Measurements from ENCODE around the gene TFF2. TPM values are rescaled to one million over a fixed set of nuclear protein-coding genes. Genes with fewer than 3 reads are reported as not detected.

TFF2 gene
- total RNA-seq, 3 donors from 2014 or later (not counting 1 experiment from before 2014, with no cell fraction given) = not detected

- H3K9me3 ChIP-seq (ENCODE audit: control insufficient read depth, insufficient read depth, low read length) = peaks cover 18% of the 10 kb centered on the region
- Mint-ChIP-seq H3K4me1 (peaks cover 0 to 5% of the 10 kb centered on the region in 2 donors), H3K36me3 (peaks cover 11% of the 10 kb centered on the region), H3K27ac (no peak overlapping the region), H3K4me3 (no peak overlapping the region), H3K9me3 (peaks cover 2 to 7% of the 10 kb centered on the region in 2 donors), H3K27me3 (ENCODE audit: low read depth in 2 of 2) (peaks cover 20 to 31% of the 10 kb centered on the region in 2 donors)
- intact Hi-C loops (cut with micrococcal nuclease) = no loop called here
- peak; percentile 30 for TF ChIP-seq CTCF (IDR thresholded peaks at IDR 0.05)
- peak in 1 of 2 donors; percentile 69 for DNase-seq
- no peaks in the 10 kb centered on the region for H3K4me1 ChIP-seq (ENCODE audit: control insufficient read depth, insufficient read depth, low read length)
- no peak overlapping the region for H3K4me3 ChIP-seq (ENCODE audit: low read length)
- WGBS (ENCODE audit: insufficient coverage) = 47% methylated on average over 1 of the region's 1 CpG
- peak in 2 of 3 donors; percentile 42 to 56 for ATAC-seq
- H3K27ac ChIP-seq (ENCODE audit: low read length) = no peak overlapping the region
- H3K27me3 ChIP-seq (ENCODE audit: control insufficient read depth, insufficient read depth, low read length) = no peaks in the 10 kb centered on the region
- H3K36me3 ChIP-seq (ENCODE audit: control insufficient read depth, insufficient read depth, low read length) = no peaks in the 10 kb centered on the region
These were observed 30.7 kb upstream of the TFF2 start for GRCh38 chr21:42381347-42381984.

GRCh38 chr21:42379426-42380215, 28.8 kb upstream of the TFF2 start:
- DNase-seq (no peak), ATAC-seq (no peak)
- TF ChIP-seq CTCF (IDR thresholded peaks at IDR 0.05) = no peak
- no peaks in the 10 kb centered on the region for H3K4me1 ChIP-seq (ENCODE audit: control insufficient read depth, insufficient read depth, low read length)
- peaks cover 18% of the 10 kb centered on the region for H3K9me3 ChIP-seq (ENCODE audit: control insufficient read depth, insufficient read depth, low read length)
- intact Hi-C loops (cut with micrococcal nuclease) = no loop called here
- Mint-ChIP-seq H3K4me3 (no peak overlapping the region), H3K36me3 (peaks cover 11% of the 10 kb centered on the region), H3K27me3 (ENCODE audit: low read depth in 2 of 2) (peaks cover 12 to 30% of the 10 kb centered on the region in 2 donors), H3K4me1 (no peaks in the 10 kb centered on the region), H3K27ac (no peak overlapping the region), H3K9me3 (peaks cover 2 to 7% of the 10 kb centered on the region in 2 donors)
- no peak overlapping the region for H3K4me3 ChIP-seq (ENCODE audit: low read length)
- 78% methylated on average over 16 of the region's 17 CpGs for WGBS (ENCODE audit: insufficient coverage)
- no peaks in the 10 kb centered on the region for H3K36me3 ChIP-seq (ENCODE audit: control insufficient read depth, insufficient read depth, low read length)
- H3K27me3 ChIP-seq (ENCODE audit: control insufficient read depth, insufficient read depth, low read length) = no peaks in the 10 kb centered on the region
- H3K27ac ChIP-seq (ENCODE audit: low read length) = no peak overlapping the region

- Mint-ChIP-seq H3K9me3 (peaks cover 2 to 7% of the 10 kb centered on the region in 2 donors), H3K4me1 (no peaks in the 10 kb centered on the region), H3K4me3 (no peak overlapping the region), H3K27ac (no peak overlapping the region), H3K36me3 (peaks cover 11% of the 10 kb centered on the region), H3K27me3 (ENCODE audit: low read depth in 2 of 2) (peaks cover 19 to 39% of the 10 kb centered on the region in 2 donors)
- H3K9me3 ChIP-seq (ENCODE audit: control insufficient read depth, insufficient read depth, low read length) = peaks cover 18% of the 10 kb centered on the region
- H3K4me3 ChIP-seq (ENCODE audit: low read length) = no peak overlapping the region
- WGBS (ENCODE audit: insufficient coverage) = 73% methylated on average over 8 of the region's 8 CpGs
- no peaks in the 10 kb centered on the region for H3K36me3 ChIP-seq (ENCODE audit: control insufficient read depth, insufficient read depth, low read length)
- TF ChIP-seq CTCF (IDR thresholded peaks at IDR 0.05) = no peak
- no peaks in the 10 kb centered on the region for H3K4me1 ChIP-seq (ENCODE audit: control insufficient read depth, insufficient read depth, low read length)
- intact Hi-C loops (cut with micrococcal nuclease) = no loop called here
- no peak for DNase-seq
- H3K27me3 ChIP-seq (ENCODE audit: control insufficient read depth, insufficient read depth, low read length) = no peaks in the 10 kb centered on the region
- H3K27ac ChIP-seq (ENCODE audit: low read length) = no peak overlapping the region
- ATAC-seq = no peak
These were observed 27.6 kb upstream of the TFF2 start for GRCh38 chr21:42378418-42378817.

All from natural killer cell (primary cell).